Measurements from ENCODE around the gene ARL6IP4. TPM values are rescaled to one million over a fixed set of nuclear protein-coding genes. Genes with fewer than 3 reads are reported as not detected.

The ARL6IP4 gene
- total and polyA plus RNA-seq, 5 donors, result 158 to 299 (median 170) TPM

- H3K4me1 ChIP-seq (ENCODE audit: control insufficient read depth, insufficient read depth, low read length), result peaks cover 6% of the 10 kb centered on the region
- DNase-seq, result peak in 1 of 3 donors; percentile 56
- H3K9me3 ChIP-seq (ENCODE audit: control insufficient read depth, low read length), result no peaks in the 10 kb centered on the region
- no peak overlapping the region for H3K27ac ChIP-seq (ENCODE audit: low read length)
- H3K4me3 ChIP-seq (ENCODE audit: low read length), result no peak overlapping the region
- intact Hi-C loops (cut with DNase I), result loop anchor here in 1 of 4 donors (5.0 kb wide), 1 partner anchor 254 kb away; the partner anchor contains the start of genes MPHOSPH9 and MTRFR
- no peaks in the 10 kb centered on the region for H3K27me3 ChIP-seq (ENCODE audit: control insufficient read depth, insufficient read depth)
- WGBS, result 83% methylated on average over 21 of the region's 21 CpGs
- no peak for ATAC-seq
Observed at GRCh38 chr12:122978507-122978955, 1.9 kb upstream of the ARL6IP4 start.

- ATAC-seq (no peak), DNase-seq (peak in 2 of 3 donors; percentile 49 to 57)
- 70% methylated on average over 28 of the region's 28 CpGs for WGBS
- no peak overlapping the region for H3K27ac ChIP-seq (ENCODE audit: low read length)
- H3K27me3 ChIP-seq (ENCODE audit: control insufficient read depth, insufficient read depth), result no peaks in the 10 kb centered on the region
- no peaks in the 10 kb centered on the region for H3K9me3 ChIP-seq (ENCODE audit: control insufficient read depth, low read length)
- H3K4me3 ChIP-seq (ENCODE audit: low read length), result no peak overlapping the region
- peaks cover 6% of the 10 kb centered on the region for H3K4me1 ChIP-seq (ENCODE audit: control insufficient read depth, insufficient read depth, low read length)
- intact Hi-C loops (cut with DNase I), result loop anchor here in 1 of 4 donors (5.0 kb wide), 1 partner anchor 253 kb away; the partner anchor contains the start of genes MPHOSPH9 and MTRFR
Observed at GRCh38 chr12:122979001-122979907, 1.2 kb upstream of the ARL6IP4 start.

GRCh38 chr12:122979908-122980182 is 636 bp upstream of the ARL6IP4 start:
- no peaks in the 10 kb centered on the region for H3K9me3 ChIP-seq (ENCODE audit: control insufficient read depth, low read length)
- H3K4me3 ChIP-seq (ENCODE audit: low read length), result peak overlapping the region; percentile 75
- WGBS, result 5% methylated on average over 7 of the region's 7 CpGs
- intact Hi-C loops (cut with DNase I), result loop anchor here in 3 of 4 donors (5.0 to 10.0 kb wide), 4 partner anchors 167 to 262 kb away; partner anchors contain the start of genes MPHOSPH9 (in 2 of the 3) and MTRFR (in 2 of the 3)
- DNase-seq, result no peak
- H3K27ac ChIP-seq (ENCODE audit: low read length), result no peak overlapping the region
- H3K27me3 ChIP-seq (ENCODE audit: control insufficient read depth, insufficient read depth), result no peaks in the 10 kb centered on the region
- peaks cover 6% of the 10 kb centered on the region for H3K4me1 ChIP-seq (ENCODE audit: control insufficient read depth, insufficient read depth, low read length)
- ATAC-seq, result no peak

- Histone ChIP-seq H3K27ac (ENCODE audit: low read length) (peak overlapping the region; percentile 43), H3K27me3 (ENCODE audit: control insufficient read depth, insufficient read depth) (no peaks in the 10 kb centered on the region), H3K4me1 (ENCODE audit: control insufficient read depth, insufficient read depth, low read length) (peaks cover 6% of the 10 kb centered on the region), H3K9me3 (ENCODE audit: control insufficient read depth, low read length) (no peaks in the 10 kb centered on the region), H3K4me3 (ENCODE audit: low read length) (peak overlapping the region; percentile 75)
- intact Hi-C loops (cut with DNase I), result loop anchor here in 3 of 4 donors (5.0 to 10.0 kb wide), 3 partner anchors 166 to 261 kb away; partner anchors contain the start of genes MPHOSPH9 (in 1 of the 3) and MTRFR (in 1 of the 3)
- WGBS, result under 1% methylated on average over 40 of the region's 40 CpGs
- DNase-seq (peak in 2 of 3 donors; percentile 12 to 50), ATAC-seq (no peak)
Observed at GRCh38 chr12:122981036-122981471, 573 bp downstream of the ARL6IP4 start.

GRCh38 chr12:122981587-122982476 is 1.4 kb downstream of the ARL6IP4 start:
- peak; percentile 12 to 50 (median 42) for DNase-seq
- ATAC-seq, result no peak
- WGBS, result 67% methylated on average over 25 of the region's 25 CpGs
- peaks cover 6% of the 10 kb centered on the region for H3K4me1 ChIP-seq (ENCODE audit: control insufficient read depth, insufficient read depth, low read length)
- H3K9me3 ChIP-seq (ENCODE audit: control insufficient read depth, low read length), result no peaks in the 10 kb centered on the region
- intact Hi-C loops (cut with DNase I), result loop anchor here in 3 of 4 donors (5.0 to 10.0 kb wide), 3 partner anchors 165 to 260 kb away; partner anchors contain the start of genes MPHOSPH9 (in 1 of the 3) and MTRFR (in 1 of the 3)
- no peak overlapping the region for H3K27ac ChIP-seq (ENCODE audit: low read length)
- H3K4me3 ChIP-seq (ENCODE audit: low read length), result peak overlapping the region; percentile 75
- no peaks in the 10 kb centered on the region for H3K27me3 ChIP-seq (ENCODE audit: control insufficient read depth, insufficient read depth)

- Histone ChIP-seq H3K4me3 (ENCODE audit: low read length) (no peak overlapping the region), H3K27ac (ENCODE audit: low read length) (no peak overlapping the region)
- peak; percentile 16 to 68 (median 57) for DNase-seq
Observed at GRCh38 chr12:122982477-122982815, 2.0 kb downstream of the ARL6IP4 start.

GRCh38 chr12:122982963-122983788 is 2.7 kb downstream of the ARL6IP4 start:
- no peak overlapping the region for H3K27ac ChIP-seq (ENCODE audit: low read length)
- DNase-seq, result peak; percentile 12 to 60 (median 44)

More at GRCh38 chr12:122982477-122982815, 2.0 kb downstream of the ARL6IP4 start:
- no peaks in the 10 kb centered on the region for H3K27me3 ChIP-seq (ENCODE audit: control insufficient read depth, insufficient read depth)
- intact Hi-C loops (cut with DNase I), result loop anchor here in 3 of 4 donors (5.0 to 10.0 kb wide), 3 partner anchors 165 to 260 kb away; partner anchors contain the start of genes MPHOSPH9 (in 1 of the 3) and MTRFR (in 1 of the 3)
- no peaks in the 10 kb centered on the region for H3K9me3 ChIP-seq (ENCODE audit: control insufficient read depth, low read length)
- H3K4me1 ChIP-seq (ENCODE audit: control insufficient read depth, insufficient read depth, low read length), result peaks cover 6% of the 10 kb centered on the region
- 69% methylated on average over 11 of the region's 11 CpGs for WGBS
- no peak for ATAC-seq

GRCh38 chr12:122983789-122984515 is 3.5 kb downstream of the ARL6IP4 start:
- DNase-seq (peak; percentile 37 to 74 (median 62)), ATAC-seq (peak in 1 of 2 donors; percentile 2)
- no peak overlapping the region for H3K4me3 ChIP-seq (ENCODE audit: low read length)
- 33% methylated on average over 9 of the region's 9 CpGs for WGBS
- no peaks in the 10 kb centered on the region for H3K27me3 ChIP-seq (ENCODE audit: control insufficient read depth, insufficient read depth)
- H3K4me1 ChIP-seq (ENCODE audit: control insufficient read depth, insufficient read depth, low read length), result peaks cover 6% of the 10 kb centered on the region
- intact Hi-C loops (cut with DNase I), result loop anchor here in 3 of 4 donors (5.0 to 10.0 kb wide), 3 partner anchors 163 to 258 kb away; partner anchors contain the start of genes MPHOSPH9 (in 1 of the 3) and MTRFR (in 1 of the 3)
- H3K9me3 ChIP-seq (ENCODE audit: control insufficient read depth, low read length), result no peaks in the 10 kb centered on the region
- H3K27ac ChIP-seq (ENCODE audit: low read length), result peak overlapping the region; percentile 31

More at GRCh38 chr12:122982963-122983788, 2.7 kb downstream of the ARL6IP4 start:
- Histone ChIP-seq H3K4me1 (ENCODE audit: control insufficient read depth, insufficient read depth, low read length) (peaks cover 6% of the 10 kb centered on the region), H3K9me3 (ENCODE audit: control insufficient read depth, low read length) (no peaks in the 10 kb centered on the region), H3K4me3 (ENCODE audit: low read length) (no peak overlapping the region), H3K27me3 (ENCODE audit: control insufficient read depth, insufficient read depth) (no peaks in the 10 kb centered on the region)
- WGBS, result 64% methylated on average over 21 of the region's 21 CpGs
- no peak for ATAC-seq
- intact Hi-C loops (cut with DNase I), result loop anchor here in 3 of 4 donors (5.0 to 10.0 kb wide), 3 partner anchors 164 to 259 kb away; partner anchors contain the start of genes MPHOSPH9 (in 1 of the 3) and MTRFR (in 1 of the 3)

Measured in right cardiac atrium (tissue), 5 donors.